HG03196 (cell line): ENCODE data around the gene MASTL.

Source experiments
- ATAC-seq: cut with Tn5 transposase; IDR thresholded peaks from one replicate; pipeline ENCODE4 v1.9.1; 2021; ENCODE audit not compliant: unreplicated experiment

The MASTL gene

DNA sequence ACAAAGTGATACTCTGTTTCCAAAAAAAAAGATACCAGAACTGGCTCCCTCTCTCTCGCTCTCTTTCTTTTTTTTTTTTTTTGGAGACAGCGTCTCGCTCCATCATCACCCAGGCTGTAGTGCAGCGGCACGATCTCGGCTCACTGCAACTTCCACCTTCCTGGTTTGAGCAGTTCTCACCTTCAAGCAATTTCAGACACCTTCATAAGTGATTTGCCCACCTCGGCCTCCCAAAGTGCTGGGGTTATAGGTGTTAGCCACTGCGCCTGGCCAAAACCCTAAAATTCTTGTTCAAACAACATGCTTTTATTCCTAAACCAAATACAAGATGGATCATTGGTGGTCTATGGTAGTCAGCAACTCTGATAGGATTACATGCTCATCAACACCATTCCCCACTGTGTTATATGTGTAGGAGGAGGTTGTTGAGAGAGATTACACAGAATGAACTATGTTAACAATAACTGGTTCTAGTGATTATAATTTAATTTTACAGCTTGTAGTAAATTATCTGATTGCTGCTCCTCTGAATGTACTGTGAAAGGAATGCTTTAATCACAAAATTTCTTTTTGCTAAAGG is 69.9 kb downstream of the MASTL start:
- no peak for ATAC-seq

- ATAC-seq: no peak
Observed at GRCh38 chr10:27225642-27226257, 70.6 kb downstream of the MASTL start.

DNA sequence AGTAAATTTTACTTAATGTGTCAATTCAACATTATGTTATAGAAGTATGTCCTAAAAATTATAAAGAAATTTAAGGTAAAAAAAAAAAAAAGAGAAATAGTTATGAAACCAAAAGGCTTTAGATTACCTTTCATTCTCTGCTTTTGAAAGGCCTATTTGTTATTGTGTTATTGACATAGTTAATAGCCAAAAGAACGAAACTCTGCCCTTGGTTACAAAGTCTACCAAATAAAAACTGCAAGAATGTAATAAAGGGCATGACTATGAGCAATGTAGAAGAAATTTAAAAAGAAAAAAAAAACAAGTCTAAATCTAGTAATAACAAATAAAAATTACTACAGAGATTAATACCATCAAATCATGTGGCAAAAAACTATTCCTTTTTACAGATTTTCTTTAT is 74.9 kb downstream of the MASTL start:
- no peak for ATAC-seq

- ATAC-seq: no peak
Observed at GRCh38 chr10:27235706-27236105, 80.6 kb downstream of the MASTL start.
